Activated CD8-positive, alpha-beta memory T cell treated with anti-CD3 and anti-CD28 coated beads for 1 hour (primary cell): ENCODE results near the gene MSRB1.

Experiments
- DNase-seq, 2 donors: peaks; one replicate each; pipeline ENCODE4 v3.0.0-alpha.2; 2020; ENCODE audit warnings: low read depth in 1 of 2; ENCODE audit errors: extremely low read depth in 1 of 2

The MSRB1 gene

DNA sequence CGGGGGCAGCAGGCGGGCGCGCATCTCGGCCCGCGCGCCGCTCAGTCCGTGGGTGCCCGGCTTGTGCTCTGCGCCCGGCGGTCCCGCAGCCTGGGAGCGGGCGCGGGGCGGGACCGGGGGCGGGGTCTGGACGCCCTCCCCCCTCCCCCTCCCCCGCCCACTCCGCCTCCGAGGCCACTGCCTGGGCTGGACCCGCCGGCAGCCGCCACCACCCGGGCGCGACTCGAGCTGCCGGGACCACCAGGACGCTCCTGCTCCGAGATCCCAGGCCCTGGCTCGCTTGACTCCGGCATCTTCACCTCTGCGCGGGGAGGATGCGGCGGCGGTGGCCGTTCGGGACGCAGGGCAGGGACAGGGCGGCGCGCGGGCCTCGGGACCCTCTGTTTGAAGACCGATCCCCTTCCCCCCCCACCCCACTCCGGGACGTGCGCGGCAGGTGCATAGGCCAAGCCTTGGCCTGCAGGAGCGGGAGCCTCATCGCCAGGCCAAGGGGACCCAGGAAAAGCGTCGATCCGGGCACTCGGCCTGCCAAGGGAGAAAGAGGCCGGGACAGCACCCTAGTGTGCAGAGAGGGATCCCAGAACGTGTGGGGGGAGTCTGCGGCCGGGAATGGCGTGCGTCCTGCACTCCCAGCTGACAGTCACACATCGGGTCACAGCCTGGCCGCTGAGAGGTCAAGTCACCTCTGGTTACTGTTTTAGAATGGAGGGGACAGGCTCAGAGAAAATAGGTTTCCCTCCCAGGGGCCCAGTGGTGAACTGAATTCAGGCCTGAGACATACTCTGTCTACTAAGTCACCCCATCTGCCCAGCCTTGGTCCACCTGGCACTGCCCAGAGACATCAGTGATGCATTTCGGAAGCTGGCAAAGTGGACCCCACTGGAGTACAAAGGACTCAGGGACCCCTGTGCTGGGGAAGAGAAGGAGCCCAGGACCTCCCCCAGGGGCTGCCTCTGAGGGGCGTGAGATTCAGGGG lies 24.4 kb downstream of the MSRB1 start, which contains the start of gene HS3ST6:
TSS of gene HS3ST6 (minus strand) at position 65 of the 976 bp plus-strand sequence. CDS start 92 bp downstream, outside the sequence.
- DNase-seq, result no peak

DNA sequence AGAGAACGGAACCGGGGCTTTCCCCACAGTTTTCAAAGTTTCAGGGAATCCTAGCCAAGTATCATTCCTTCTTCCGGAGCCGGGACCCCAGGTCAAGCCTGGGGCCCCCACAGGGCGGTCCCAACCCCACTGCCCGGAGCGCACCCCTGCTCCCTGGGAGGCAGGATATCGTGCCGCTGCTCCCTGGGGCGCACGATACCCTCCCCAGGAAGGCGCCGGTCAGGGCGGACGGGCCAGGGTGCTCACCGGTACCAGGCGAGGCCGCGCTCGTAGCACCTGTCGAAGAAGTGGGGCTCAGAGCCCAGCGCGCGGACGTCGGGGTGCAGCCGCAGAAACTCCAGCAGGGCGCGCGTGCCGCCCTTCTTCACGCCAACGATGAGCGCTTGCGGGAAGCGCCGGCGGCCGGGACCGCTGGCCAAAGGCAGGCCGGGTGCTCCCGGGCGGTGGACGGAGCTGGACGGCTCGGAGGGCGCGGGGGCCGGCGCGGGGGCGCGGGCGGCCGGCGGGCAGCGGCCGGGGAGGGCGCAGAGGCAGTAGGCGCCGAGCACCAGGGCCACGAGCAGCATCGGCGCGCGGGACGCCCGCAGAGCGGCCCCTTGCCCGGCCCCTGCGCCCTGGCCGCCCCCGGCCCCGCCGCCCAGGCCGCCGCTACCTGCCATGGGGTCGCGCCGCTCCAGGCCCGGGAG lies 25.2 kb downstream of the MSRB1 start:
- no peak for DNase-seq

- no peak for DNase-seq
Measured at GRCh38 chr16:1917056-1917664, 25.8 kb downstream of the MSRB1 start.

DNA sequence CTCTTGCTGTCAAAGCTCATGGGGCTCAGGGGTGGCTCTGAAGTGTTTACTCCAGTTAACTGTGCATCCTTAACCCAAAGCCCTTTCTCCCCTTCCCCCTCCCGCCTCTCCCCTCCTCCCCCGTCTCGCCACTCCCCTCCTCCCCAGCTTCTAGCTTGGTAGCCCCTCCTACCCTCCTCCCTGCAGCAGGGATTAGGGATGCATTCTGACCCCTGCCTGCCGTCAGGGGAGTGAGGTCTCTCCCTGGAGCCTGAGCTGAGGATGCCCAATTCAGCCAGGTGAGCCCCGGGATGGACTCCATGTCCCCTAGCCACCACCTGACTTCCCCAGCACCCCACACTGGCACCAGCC lies 26.4 kb downstream of the MSRB1 start:
- no peak for DNase-seq

GRCh38 chr16:1915732-1916639 lies 27.0 kb downstream of the MSRB1 start:
- no peak for DNase-seq

GRCh38 chr16:1914988-1915387 lies 28.0 kb downstream of the MSRB1 start:
- no peak for DNase-seq

GRCh38 chr16:1914084-1914608 lies 28.9 kb downstream of the MSRB1 start:
- DNase-seq, result no peak

- DNase-seq, result no peak
Measured at GRCh38 chr16:1913327-1914083, 29.5 kb downstream of the MSRB1 start.

DNA sequence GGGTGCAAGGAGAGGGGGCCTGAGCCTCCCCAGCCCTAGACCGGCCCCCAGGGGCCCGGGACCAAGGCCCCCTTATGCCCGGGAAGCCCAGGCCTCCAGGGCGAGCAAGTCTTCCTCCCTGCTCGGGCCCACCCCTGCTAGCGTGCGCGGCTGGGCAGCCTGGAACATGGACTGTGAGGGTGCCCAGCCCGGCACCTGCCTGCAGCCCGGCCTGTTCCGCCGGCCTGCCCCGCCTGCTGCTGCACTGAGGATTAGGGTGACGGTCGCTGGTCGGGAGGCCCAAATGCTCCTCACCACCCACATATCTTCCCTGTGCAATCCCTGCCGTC lies 30.8 kb downstream of the MSRB1 start:
- DNase-seq, result no peak

DNA sequence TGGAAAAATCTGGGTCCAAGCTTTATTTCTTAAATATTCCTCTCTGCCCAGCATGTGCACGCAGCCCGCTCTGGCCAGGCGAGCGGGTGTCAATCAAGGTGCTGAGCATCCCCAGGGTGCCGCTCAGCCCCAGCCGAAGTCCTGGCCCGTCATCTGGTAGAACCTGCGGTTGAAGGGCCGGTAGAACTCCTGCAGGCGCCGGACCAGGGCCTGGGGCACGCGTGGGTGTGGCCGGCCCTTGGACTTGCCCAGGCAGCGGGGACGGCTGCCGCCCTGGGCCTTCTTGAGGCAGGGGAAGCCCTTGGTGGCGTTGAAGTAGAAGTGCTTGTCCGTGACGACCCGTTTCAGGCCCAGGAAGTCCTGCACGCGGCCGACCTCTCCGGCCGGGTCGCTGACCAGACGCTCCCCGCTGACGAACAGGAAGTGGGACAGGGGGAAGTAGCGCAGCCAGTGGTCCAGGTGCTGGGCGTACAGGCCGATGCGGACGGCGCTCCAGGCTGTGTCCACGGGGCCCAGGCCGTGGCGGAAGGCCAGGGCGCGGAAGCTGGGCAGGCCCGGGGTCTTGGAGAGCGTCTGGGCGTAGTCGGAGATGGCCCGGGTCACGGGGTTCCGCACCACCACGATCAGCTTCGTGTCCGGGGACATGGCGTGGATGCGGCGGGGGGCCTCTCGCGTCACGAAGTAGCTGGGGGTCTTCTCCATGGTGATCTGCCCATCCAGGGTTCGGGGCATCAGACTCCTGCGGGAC lies 31.4 kb downstream of the MSRB1 start:
- no peak for DNase-seq

GRCh38 chr16:1909561-1910231 lies 33.3 kb downstream of the MSRB1 start:
- DNase-seq, result no peak

DNA sequence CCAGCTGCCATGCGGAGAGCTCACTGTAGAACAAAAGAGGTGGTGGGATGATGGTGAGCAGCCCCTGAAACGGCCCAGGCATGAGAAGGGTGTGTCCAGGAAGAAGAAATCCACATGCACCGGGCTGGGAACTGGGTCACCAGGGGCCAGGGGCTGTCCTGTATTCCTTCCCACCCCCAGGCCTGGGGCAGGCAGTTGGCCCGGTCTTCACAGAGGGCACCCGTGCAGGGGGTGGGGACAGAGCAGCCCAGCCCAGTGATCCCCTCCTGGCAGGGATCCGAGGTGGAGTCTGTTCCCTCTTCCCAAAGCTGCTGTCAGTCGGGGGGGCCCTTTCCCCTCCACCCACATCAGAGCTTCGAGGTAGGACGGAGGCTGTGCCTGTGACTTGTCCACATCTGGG lies 34.0 kb downstream of the MSRB1 start:
- no peak for DNase-seq

- no peak for DNase-seq
Measured at GRCh38 chr16:1908184-1908583, 34.8 kb downstream of the MSRB1 start.

- no peak for DNase-seq
Measured at GRCh38 chr16:1907226-1907860, 35.7 kb downstream of the MSRB1 start.

DNA sequence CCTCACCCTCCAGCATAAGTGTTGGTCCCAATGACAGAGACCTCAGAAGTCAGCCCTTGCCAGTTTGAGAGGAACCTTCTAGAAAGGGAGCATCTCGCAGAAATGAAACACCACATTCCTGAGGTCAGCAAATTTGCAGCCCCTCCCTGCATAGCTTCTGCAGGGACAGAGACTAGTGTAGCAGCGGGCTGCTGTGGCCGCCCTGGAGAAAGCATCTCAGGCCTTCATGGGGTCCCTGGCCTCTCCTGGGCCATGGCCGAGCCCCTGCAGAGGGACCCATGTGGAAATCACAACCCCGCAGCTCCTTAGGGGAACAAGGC lies 36.2 kb downstream of the MSRB1 start:
- no peak for DNase-seq

DNA sequence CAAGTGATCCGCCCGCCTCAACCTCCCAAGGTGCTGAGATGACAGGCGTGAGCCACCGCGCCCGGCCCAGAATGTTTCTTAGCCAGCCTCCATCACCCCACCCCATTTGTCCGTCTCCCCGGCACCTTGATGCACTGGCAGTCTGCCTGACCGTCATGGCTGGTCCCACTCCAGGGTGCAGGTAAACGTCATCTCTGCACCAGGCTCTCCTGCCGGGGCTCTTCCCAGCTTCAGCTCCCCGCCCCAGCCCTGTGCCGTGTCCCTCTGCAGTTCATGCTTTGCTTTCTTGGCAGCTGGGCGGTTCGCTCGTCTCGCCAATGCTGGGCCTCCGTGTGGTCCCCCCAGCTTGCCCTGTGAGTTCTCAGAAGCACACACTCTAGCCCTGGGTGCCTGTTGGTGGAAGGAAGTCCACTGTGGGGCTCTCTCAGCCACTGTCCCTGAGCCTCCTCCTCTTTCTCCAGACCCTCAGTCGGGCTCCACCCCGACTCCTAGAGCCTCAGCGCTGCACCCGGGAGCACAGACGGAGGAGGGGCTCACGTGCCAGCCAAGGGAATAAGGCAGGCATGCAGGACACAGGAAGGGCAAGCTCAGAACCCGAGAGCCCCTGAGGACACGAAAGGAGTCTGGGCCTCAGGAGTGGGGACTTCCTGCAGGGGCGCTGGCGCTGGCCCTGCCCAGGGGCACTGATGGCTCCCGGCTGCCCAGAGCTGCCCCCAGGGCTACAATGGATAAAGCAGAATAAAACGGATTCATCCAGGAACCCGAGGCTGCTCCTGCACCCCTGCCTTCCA lies 36.7 kb downstream of the MSRB1 start:
- no peak for DNase-seq
